Subcutaneous abdominal adipose tissue (tissue), 5 donors: ENCODE data around the gene RAP2B.
A peak's percentile ranks its signal among the peaks of the same experiment; 100 is the strongest.

Source experiments
- H3K27ac ChIP-seq: one replicate; pipeline ENCODE4 v1.7.0; 2013; ENCODE audit warnings: low read depth, mild to moderate bottlenecking, inconsistent platforms, low read length, moderate library complexity
- H3K27me3 ChIP-seq, 5 donors: one replicate each; pipeline ENCODE4 v1.7.0; 2013; ENCODE audit warnings: low read length in 5 of 5, inconsistent platforms in 1 of 5; ENCODE audit not compliant: control insufficient read depth in 5 of 5, insufficient read depth in 4 of 5
- H3K36me3 ChIP-seq, 5 donors: one replicate each; pipeline ENCODE4 v1.7.0; 2013; ENCODE audit warnings: low read length in 5 of 5; ENCODE audit not compliant: control insufficient read depth in 5 of 5, insufficient read depth in 5 of 5
- H3K4me1 ChIP-seq, 5 donors: one replicate each; pipeline ENCODE4 v1.7.0; 2013; ENCODE audit warnings: low read length in 5 of 5, mild to moderate bottlenecking in 3 of 5, moderate library complexity in 1 of 5; ENCODE audit not compliant: control insufficient read depth in 5 of 5, insufficient read depth in 5 of 5
- H3K4me3 ChIP-seq, 5 donors: one replicate each; pipeline ENCODE4 v1.7.0; 2013; ENCODE audit warnings: low read length in 5 of 5, low read depth in 1 of 5
- H3K9ac ChIP-seq, 5 donors: one replicate each; pipeline ENCODE4 v1.7.0; 2013; ENCODE audit warnings: low read length in 5 of 5, mild to moderate bottlenecking in 4 of 5, moderate library complexity in 3 of 5
- H3K9me3 ChIP-seq, 5 donors: one replicate each; pipeline ENCODE4 v1.7.0; 2013; ENCODE audit warnings: low read length in 5 of 5; ENCODE audit not compliant: control insufficient read depth in 5 of 5
- donor health status: healthy.
- donor health status: healthy.
- donor health status: healthy.
- donor health status: healthy.
- donor health status: healthy.

The RAP2B gene

DNA sequence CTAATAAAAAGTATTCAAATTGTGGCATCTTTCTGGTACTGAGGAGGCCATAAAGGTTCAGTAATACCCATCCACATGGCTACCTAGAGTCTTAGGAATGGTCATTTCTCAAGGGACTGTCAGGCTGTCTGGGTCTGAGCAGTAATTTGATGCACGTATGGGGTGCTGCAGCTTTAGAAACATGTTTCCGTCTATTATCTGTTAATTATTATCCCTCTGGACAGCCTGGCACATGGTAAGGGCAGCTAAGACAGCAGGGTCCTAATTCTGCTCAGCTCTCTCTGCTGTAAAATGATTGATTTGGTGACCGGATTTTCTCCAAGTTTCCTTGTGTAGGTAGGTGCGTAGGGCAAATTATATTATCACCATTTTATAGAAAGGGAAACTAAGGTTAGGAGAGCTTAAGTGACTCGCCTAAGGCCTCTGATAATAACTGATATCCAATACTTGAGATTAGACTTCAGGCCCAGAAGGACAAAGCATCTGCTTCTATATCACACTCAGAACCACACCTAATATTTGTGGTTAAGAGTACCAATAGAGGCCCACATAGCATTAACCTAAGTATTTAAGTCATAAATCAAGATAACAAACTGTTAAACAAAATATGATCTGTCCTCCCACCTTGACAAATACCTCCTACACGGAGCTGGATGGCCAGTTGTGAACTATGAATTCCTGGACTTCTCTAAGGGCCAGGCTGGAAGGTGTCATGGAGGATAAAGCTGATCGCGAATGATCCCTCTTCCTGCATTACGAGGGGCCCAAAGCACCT lies 2.9 kb upstream of the RAP2B start:
- no peak overlapping the region for H3K9ac ChIP-seq
- no peaks in the 10 kb centered on the region for H3K9me3 ChIP-seq
- peaks cover 0 to 31% (median 24%) of the 10 kb centered on the region in 5 donors for H3K4me1 ChIP-seq
- no peak overlapping the region for H3K4me3 ChIP-seq
- H3K27ac ChIP-seq = no peak overlapping the region
- no peaks in the 10 kb centered on the region for H3K27me3 ChIP-seq
- H3K36me3 ChIP-seq = no peaks in the 10 kb centered on the region

DNA sequence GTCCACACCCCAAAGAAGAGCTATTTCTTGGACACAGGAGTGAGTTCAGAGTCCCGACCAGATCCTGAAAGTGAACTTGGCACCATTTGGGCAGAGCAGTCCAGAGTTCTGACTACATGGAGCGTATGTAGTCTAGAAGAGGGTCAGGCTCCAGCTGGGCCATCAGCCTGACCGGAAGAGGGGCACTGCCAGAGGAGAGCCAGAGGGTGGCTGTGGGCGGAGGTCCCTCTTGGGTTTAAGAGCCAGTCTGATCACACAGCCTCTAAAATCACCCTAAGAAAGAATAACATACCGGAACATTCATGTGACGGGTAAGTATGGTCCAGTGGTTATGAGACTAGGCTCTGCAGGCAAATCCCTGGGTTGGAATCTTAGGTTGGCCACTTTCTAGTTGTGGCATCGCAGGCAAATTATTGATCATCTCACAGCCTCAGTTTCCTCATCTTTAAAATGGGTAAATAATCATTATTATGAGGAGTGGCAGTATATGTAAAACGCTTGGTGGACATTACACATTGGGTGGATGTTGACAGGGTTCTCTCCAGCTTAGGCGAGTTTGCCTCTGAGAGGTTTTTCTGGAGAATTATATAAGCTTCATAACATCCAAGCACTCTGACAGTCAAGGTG lies 2.1 kb upstream of the RAP2B start:
- H3K27me3 ChIP-seq = no peaks in the 10 kb centered on the region
- peak overlapping the region in 4 of 5 donors; percentile 75 to 99 (median 96) for H3K4me3 ChIP-seq
- peak overlapping the region; percentile 90 for H3K27ac ChIP-seq
- H3K9me3 ChIP-seq = no peaks in the 10 kb centered on the region
- H3K4me1 ChIP-seq = peaks cover 0 to 37% (median 31%) of the 10 kb centered on the region in 5 donors
- no peaks in the 10 kb centered on the region for H3K36me3 ChIP-seq
- peak overlapping the region in 4 of 5 donors; percentile 69 to 84 (median 76) for H3K9ac ChIP-seq

DNA sequence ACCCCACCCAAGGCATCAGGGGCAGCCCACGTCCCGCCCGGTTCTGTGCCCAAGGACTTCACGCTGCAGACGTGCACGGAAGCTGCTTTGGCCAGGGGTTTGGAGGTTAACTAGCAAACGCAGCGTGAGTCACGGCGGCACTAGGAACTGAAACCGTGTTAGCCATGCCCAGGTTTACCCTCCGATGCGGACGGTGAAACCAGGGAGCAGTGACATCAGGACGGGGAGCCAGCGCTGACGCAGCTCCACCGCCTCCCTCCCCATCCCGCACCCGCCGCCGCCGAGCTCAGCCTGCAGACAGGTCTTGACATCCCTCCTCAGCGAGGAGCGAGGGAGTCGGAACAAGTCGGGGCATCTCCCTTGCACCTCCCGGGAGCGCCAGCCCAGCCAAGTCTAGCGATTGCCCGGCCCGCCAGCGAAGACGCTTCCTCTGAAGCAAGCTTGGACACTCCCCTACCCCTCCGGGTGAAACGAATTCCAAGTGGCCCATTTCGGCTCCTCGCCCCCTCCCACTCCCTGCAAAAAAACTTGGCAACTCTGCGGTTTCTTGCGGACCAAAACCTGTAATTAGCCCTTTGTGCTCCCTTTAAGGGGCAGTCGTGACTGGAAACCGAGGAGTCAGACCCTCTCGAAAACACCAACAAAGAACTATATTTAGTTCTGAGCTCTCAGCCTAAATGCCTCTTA lies 1.4 kb upstream of the RAP2B start:
- peak overlapping the region; percentile 69 to 92 (median 81) for H3K9ac ChIP-seq
- peak overlapping the region; percentile 75 to 99 (median 95) for H3K4me3 ChIP-seq
- no peaks in the 10 kb centered on the region for H3K27me3 ChIP-seq
- no peaks in the 10 kb centered on the region for H3K36me3 ChIP-seq
- no peaks in the 10 kb centered on the region for H3K9me3 ChIP-seq
- peak overlapping the region; percentile 90 for H3K27ac ChIP-seq
- peaks cover 0 to 44% (median 38%) of the 10 kb centered on the region in 5 donors for H3K4me1 ChIP-seq

DNA sequence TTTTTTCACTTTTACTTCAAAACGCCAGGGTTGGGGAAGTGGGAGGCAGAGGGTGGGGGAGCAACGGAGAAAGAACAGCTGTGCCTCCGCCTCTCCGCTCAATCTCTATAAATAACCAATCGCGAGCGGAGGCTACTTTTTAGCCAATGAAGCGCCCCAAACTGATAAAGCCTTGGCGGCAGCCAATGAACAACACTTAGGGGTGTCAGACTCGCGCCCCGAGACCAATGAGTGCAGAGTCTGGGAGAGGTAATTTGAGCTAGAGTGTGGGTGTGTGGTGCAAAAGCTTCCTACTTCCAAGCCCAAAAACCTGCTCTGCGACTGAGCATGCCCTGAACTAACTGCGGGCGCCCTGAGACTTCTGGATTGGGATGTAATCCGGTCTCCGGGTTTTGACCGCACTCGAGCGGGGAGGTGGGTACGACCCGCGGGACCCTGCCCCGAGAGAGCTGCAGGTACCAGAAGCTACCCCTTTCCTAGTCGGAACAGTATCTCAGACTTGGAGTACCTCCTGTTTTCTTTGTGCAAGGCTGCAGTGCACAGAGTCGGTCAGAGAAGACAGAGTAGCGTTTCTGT lies 800 bp upstream of the RAP2B start:
- Histone ChIP-seq H3K9ac (peak overlapping the region; percentile 69 to 92 (median 81)), H3K36me3 (no peaks in the 10 kb centered on the region), H3K9me3 (no peaks in the 10 kb centered on the region), H3K4me1 (peaks cover 0 to 51% (median 44%) of the 10 kb centered on the region in 5 donors), H3K27me3 (no peaks in the 10 kb centered on the region), H3K27ac (peak overlapping the region; percentile 90), H3K4me3 (peak overlapping the region; percentile 75 to 99 (median 95))

DNA sequence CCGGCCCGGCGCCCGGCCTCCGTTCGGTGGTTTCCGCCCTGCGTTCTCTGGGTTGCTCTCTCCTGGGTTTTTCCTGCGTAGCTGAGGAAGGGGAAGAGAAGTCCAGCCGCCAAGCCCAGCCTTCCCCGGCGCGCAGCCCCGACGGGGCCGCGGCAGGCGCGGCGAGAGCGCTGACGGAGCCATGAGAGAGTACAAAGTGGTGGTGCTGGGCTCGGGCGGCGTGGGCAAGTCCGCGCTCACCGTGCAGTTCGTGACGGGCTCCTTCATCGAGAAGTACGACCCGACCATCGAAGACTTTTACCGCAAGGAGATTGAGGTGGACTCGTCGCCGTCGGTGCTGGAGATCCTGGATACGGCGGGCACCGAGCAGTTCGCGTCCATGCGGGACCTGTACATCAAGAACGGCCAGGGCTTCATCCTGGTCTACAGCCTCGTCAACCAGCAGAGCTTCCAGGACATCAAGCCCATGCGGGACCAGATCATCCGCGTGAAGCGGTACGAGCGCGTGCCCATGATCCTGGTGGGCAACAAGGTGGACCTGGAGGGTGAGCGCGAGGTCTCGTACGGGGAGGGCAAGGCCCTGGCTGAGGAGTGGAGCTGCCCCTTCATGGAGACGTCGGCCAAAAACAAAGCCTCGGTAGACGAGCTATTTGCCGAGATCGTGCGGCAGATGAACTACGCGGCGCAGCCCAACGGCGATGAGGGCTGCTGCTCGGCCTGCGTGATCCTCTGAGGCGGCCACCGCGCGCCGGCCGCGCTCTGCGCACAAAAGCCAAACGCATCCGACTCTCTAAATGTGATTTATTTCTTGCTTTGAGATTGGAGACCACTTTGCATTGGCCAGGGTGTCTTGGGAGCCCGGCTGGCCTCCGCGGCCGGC lies 727 bp downstream of the RAP2B start:
- peaks cover 0 to 56% (median 55%) of the 10 kb centered on the region in 5 donors for H3K4me1 ChIP-seq
- no peaks in the 10 kb centered on the region for H3K36me3 ChIP-seq
- no peaks in the 10 kb centered on the region for H3K9me3 ChIP-seq
- H3K27ac ChIP-seq = peak overlapping the region; percentile 82
- no peaks in the 10 kb centered on the region for H3K27me3 ChIP-seq
- H3K9ac ChIP-seq = peak overlapping the region; percentile 56 to 88 (median 79)
- peak overlapping the region; percentile 75 to 99 (median 93) for H3K4me3 ChIP-seq

DNA sequence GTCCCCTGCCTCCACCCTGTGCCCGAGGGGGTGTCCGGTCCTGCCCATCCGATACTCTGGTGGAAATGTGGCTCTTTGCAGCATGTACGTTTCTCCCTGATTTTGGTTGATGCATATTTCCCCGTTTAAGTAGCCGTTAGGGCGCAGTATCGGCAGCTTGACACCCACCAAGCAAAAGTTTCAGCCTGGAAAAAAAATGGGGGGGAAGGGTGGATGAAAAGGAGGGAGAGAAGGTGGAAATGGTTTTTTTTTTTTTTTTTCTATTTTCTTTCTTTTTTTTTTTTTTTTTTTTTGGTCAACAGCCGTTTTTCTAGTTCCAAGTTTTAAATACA lies 1.3 kb downstream of the RAP2B start:
- H3K4me3 ChIP-seq = peak overlapping the region; percentile 75 to 99 (median 93)
- H3K27ac ChIP-seq = peak overlapping the region; percentile 82
- H3K9ac ChIP-seq = peak overlapping the region; percentile 56 to 88 (median 77)
- H3K36me3 ChIP-seq = no peaks in the 10 kb centered on the region
- H3K27me3 ChIP-seq = no peaks in the 10 kb centered on the region
- H3K9me3 ChIP-seq = no peaks in the 10 kb centered on the region
- H3K4me1 ChIP-seq = peaks cover 0 to 56% (median 55%) of the 10 kb centered on the region in 5 donors

DNA sequence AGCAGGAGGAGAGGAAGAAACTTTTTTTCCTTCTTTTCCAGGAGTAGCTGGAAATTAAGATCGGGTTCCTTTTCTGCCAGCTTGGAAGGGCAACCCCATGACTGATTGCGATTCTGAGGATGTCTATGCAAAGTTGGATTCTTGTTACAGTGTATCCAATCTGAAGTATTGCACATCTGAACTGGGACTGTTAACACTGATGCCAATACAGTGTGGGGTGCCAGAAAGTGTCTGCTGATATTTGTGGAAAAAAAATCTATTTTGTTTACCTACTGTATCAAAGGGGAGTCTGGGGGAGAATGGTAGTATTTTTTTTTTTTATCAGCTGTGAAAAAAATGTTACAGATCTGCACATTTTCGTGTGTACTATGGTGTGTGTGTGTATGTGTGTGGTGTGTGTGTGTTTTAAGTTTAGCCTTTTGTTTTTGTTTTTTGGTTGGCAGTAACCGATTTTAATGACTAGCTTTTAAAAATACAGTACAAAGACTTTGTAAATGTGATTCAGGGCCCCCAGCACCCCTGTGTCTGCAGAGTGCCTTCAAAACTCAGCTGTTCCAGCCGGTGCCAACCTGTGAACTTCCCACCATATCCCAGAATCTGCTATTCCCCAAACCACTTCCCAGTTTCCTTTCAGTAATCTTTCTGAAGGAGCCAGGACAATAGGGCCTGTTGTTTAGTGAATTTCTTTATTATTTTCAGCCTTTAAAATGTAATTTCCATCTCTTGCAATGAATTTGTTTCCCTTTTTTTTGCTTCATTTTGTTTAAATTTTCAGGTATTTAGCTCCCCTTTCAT lies 1.9 kb downstream of the RAP2B start:
- Histone ChIP-seq H3K27ac (peak overlapping the region; percentile 82), H3K4me3 (peak overlapping the region; percentile 75 to 99 (median 93)), H3K9ac (peak overlapping the region in 4 of 5 donors; percentile 66 to 88 (median 82)), H3K27me3 (no peaks in the 10 kb centered on the region), H3K36me3 (no peaks in the 10 kb centered on the region), H3K4me1 (peaks cover 0 to 56% (median 55%) of the 10 kb centered on the region in 5 donors), H3K9me3 (no peaks in the 10 kb centered on the region)

DNA sequence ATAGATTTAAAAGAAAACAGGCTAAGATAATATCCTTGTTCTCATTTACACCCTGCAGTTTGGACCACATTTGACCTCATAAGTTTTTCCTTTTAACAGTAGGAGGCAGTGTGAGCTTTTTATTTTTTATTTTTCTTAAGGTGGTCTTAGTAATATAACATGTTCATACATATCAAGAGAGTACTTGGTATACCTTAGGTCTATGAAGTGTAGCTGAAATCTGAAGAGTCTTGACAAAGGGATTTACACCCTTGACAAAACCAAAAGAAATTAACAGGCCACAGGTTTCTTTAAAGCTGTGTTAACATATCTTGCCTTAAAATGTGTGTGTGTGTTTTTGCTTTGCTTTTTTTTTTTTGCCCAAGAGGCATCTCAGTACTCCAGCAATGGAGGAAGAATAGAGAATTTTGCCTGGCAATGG lies 3.2 kb downstream of the RAP2B start:
- H3K9me3 ChIP-seq = no peaks in the 10 kb centered on the region
- H3K4me3 ChIP-seq = peak overlapping the region; percentile 20 to 99 (median 75)
- H3K9ac ChIP-seq = peak overlapping the region in 4 of 5 donors; percentile 7 to 20 (median 12)
- H3K4me1 ChIP-seq = peaks cover 0 to 54% (median 52%) of the 10 kb centered on the region in 5 donors
- no peaks in the 10 kb centered on the region for H3K27me3 ChIP-seq
- no peak overlapping the region for H3K27ac ChIP-seq
- H3K36me3 ChIP-seq = no peaks in the 10 kb centered on the region
